Tibial nerve (tissue), 3 donors: ENCODE data around the gene STX8.

Experiments
- POLR2A ChIP-seq, 2 donors: fragments of 450-650 bp; IDR thresholded peaks; one replicate each; pipeline ENCODE4 v1.6.1; 2017; ENCODE audit warnings: antibody characterized with exemption in 2 of 2, mild to moderate bottlenecking in 2 of 2, moderate library complexity in 2 of 2
- TF ChIP-seq, protein P1 (sequence below), 5 experiments: fragments of 200-600 bp in 3 of 5; fragments of 450-650 bp in 2 of 5; sonication (generic) in 3 of 5; IDR thresholded peaks; one replicate each; pipeline ENCODE4 v1.5.1; 2016 to 2019; ENCODE audit warnings: antibody characterized with exemption in 5 of 5, mild to moderate bottlenecking in 3 of 5, moderate library complexity in 2 of 5

DNA sequence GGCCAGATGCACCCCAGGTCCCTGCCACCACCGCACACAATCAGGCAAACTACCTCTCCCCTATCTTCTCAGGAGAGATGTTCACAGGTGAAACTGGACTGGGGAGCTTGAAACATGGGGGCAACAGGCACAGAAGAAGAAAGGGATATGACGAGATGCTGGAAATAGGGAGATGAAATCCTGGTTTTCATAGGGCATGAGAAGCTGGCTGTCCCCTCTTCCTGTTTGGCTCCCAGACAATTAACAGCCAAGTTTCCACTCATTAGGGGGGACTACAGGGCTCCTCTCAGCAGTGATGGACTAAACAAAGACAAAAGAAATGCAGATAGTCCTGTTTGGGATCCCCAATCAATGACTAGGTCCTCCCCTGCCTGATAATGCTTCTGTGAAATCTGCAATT lies 288.3 kb downstream of the STX8 start:
- TF ChIP-seq, protein P1, sequence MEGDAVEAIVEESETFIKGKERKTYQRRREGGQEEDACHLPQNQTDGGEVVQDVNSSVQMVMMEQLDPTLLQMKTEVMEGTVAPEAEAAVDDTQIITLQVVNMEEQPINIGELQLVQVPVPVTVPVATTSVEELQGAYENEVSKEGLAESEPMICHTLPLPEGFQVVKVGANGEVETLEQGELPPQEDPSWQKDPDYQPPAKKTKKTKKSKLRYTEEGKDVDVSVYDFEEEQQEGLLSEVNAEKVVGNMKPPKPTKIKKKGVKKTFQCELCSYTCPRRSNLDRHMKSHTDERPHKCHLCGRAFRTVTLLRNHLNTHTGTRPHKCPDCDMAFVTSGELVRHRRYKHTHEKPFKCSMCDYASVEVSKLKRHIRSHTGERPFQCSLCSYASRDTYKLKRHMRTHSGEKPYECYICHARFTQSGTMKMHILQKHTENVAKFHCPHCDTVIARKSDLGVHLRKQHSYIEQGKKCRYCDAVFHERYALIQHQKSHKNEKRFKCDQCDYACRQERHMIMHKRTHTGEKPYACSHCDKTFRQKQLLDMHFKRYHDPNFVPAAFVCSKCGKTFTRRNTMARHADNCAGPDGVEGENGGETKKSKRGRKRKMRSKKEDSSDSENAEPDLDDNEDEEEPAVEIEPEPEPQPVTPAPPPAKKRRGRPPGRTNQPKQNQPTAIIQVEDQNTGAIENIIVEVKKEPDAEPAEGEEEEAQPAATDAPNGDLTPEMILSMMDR (IDR thresholded peaks at IDR 0.05): no peak
- TF ChIP-seq POLR2A (IDR thresholded peaks at IDR 0.05): no peak
